ENCODE data around the gene VIPAS39.

VIPAS39 gene

DNA sequence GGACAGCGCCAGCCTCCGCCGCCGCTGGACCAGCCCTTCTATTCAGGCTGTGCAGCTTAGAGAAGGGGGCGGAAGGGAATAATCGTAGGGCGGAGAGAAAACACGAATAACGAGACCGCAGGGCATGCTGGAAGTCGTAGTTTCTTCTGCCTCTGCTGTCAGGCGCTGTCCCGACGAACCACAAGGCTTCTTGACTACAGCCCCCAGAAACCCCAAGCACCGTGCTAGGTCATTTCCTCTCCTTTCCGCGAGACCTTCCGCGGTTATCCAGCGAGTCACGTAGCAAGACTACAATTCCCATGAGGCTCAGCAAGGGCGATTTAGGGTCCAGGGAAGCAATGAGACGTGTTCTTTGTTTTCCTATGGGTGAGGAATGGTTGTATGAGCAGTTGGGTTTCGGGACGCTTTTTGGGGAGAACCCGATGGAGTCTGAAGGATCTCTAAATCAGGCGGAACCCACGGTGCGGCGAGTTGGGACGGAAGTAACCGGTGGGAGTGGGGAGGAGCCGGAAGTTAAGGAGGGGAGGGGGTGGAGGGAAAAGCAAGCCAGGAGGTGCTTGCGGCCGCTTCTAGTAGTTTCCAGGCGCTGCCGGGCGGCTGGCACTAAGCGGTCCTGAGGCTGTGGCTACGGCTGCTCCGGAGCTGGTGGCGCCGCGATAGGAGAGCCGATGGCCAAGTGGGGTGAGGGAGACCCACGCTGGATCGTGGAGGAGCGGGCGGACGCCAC is at the start of gene VIPAS39, which contains the start of gene AHSA1:
VIPAS39 (minus strand) TSS at position 80 of the 727 bp plus-strand sequence. CDS start 3,499 bp downstream, outside the sequence.
AHSA1 (plus strand) TSS at position 572 of the 727 bp plus-strand sequence; CDS start at position 669, 97 bp downstream.
- Histone ChIP-seq H3K9me3 (ENCODE audit: low read length) (no peaks in the 10 kb centered on the region), H3K36me3 (ENCODE audit: insufficient read depth, low read length) (peaks cover 39% of the 10 kb centered on the region), H3K4me1 (ENCODE audit: insufficient read depth, low read length) (peaks cover 31% of the 10 kb centered on the region), H3K27ac (ENCODE audit: low read depth, low read length) (peak within 1 kb of the TSS; percentile 97), H3K4me3 (ENCODE audit: low read depth in 1 of 2, low read length in 2 of 2) (peak within 1 kb of the TSS; percentile 92 to 100), H3K9ac (ENCODE audit: low read length) (peak within 1 kb of the TSS; percentile 98), H3K27me3 (ENCODE audit: control insufficient read depth in 1 of 2, insufficient read depth in 2 of 2, low read length in 2 of 2) (no peaks in the 10 kb centered on the region)

GRCh38 chr14:77505031-77505430 is 47.6 kb upstream of the VIPAS39 start:
- H3K27ac ChIP-seq (ENCODE audit: low read depth, low read length): no peak overlapping the region
- H3K4me3 ChIP-seq (ENCODE audit: low read depth in 1 of 2, low read length in 2 of 2): no peak overlapping the region
- no peaks in the 10 kb centered on the region for H3K9me3 ChIP-seq (ENCODE audit: low read length)
- H3K27me3 ChIP-seq (ENCODE audit: control insufficient read depth in 1 of 2, insufficient read depth in 2 of 2, low read length in 2 of 2): peaks cover 0 to under 1% of the 10 kb centered on the region in 2 donors
- H3K9ac ChIP-seq (ENCODE audit: low read length): no peak overlapping the region
- H3K36me3 ChIP-seq (ENCODE audit: insufficient read depth, low read length): peaks cover 5% of the 10 kb centered on the region
- no peaks in the 10 kb centered on the region for H3K4me1 ChIP-seq (ENCODE audit: insufficient read depth, low read length)

DNA sequence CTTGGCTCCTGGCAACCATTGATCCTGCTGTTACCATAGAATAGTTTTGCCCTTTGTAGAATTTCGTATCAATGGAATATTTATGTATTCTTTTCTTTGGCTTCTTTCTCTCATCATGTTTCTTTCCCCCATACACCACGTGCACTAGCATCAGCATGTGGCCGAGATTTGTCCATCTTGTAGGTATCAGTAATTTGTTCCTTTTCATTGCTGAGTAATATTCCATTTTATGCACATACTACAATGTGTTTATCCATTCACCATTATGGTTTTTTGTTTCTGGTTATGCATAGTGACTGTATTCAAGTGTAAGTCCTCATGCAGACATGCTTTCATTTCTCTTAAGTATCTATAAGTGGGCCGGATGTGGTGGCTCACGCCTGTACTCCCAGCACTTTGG is 45.7 kb upstream of the VIPAS39 start:
- Histone ChIP-seq H3K9me3 (ENCODE audit: low read length) (no peaks in the 10 kb centered on the region), H3K36me3 (ENCODE audit: insufficient read depth, low read length) (peaks cover 4% of the 10 kb centered on the region), H3K27ac (ENCODE audit: low read depth, low read length) (no peak overlapping the region), H3K27me3 (ENCODE audit: control insufficient read depth in 1 of 2, insufficient read depth in 2 of 2, low read length in 2 of 2) (peaks cover 2 to 18% of the 10 kb centered on the region in 2 donors), H3K9ac (ENCODE audit: low read length) (no peak overlapping the region), H3K4me3 (ENCODE audit: low read depth in 1 of 2, low read length in 2 of 2) (no peak overlapping the region), H3K4me1 (ENCODE audit: insufficient read depth, low read length) (peaks cover 2% of the 10 kb centered on the region)

DNA sequence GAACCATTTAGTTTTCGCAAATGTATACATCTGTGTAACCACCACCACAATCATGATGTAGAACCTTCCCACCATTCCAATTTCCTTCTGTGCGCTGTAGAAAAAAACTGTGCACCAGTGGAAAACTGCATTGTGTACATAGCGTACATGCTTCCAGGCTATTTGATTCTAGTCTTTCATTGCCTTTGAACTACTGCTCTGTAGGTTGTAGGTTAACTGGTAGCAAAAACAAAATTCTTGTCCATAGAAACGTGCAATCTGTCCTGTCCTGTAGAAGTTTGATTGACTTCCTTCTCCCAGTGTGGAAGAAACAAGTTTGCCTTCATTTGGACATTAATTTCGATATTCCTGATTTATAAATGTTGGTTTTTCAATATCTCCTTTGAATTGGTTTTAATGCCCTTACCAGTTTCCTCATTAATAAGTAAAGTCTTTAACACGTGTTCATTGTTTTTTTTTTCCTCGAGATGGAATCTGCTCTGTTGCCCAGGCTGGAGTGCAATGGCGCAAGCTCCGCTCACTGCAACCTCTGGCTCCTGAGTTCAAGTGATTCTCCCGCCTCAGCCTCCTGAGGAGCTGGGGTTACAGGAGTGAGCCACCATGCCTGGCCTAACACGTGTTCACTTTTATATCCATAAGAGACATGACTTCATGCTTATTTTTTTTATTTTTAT is 44.8 kb upstream of the VIPAS39 start:
- Histone ChIP-seq H3K27me3 (ENCODE audit: control insufficient read depth in 1 of 2, insufficient read depth in 2 of 2, low read length in 2 of 2) (peaks cover 6 to 22% of the 10 kb centered on the region in 2 donors), H3K27ac (ENCODE audit: low read depth, low read length) (no peak overlapping the region), H3K4me3 (ENCODE audit: low read depth in 1 of 2, low read length in 2 of 2) (no peak overlapping the region), H3K9me3 (ENCODE audit: low read length) (no peaks in the 10 kb centered on the region), H3K9ac (ENCODE audit: low read length) (no peak overlapping the region), H3K4me1 (ENCODE audit: insufficient read depth, low read length) (peaks cover 6% of the 10 kb centered on the region), H3K36me3 (ENCODE audit: insufficient read depth, low read length) (no peaks in the 10 kb centered on the region)

GRCh38 chr14:77498984-77499527 is 41.7 kb upstream of the VIPAS39 start:
- Histone ChIP-seq H3K4me3 (ENCODE audit: low read depth in 1 of 2, low read length in 2 of 2) (peak overlapping the region; percentile 14 to 57), H3K36me3 (ENCODE audit: insufficient read depth, low read length) (no peaks in the 10 kb centered on the region), H3K27me3 (ENCODE audit: control insufficient read depth in 1 of 2, insufficient read depth in 2 of 2, low read length in 2 of 2) (peaks cover 6 to 22% of the 10 kb centered on the region in 2 donors), H3K9ac (ENCODE audit: low read length) (no peak overlapping the region), H3K27ac (ENCODE audit: low read depth, low read length) (no peak overlapping the region), H3K4me1 (ENCODE audit: insufficient read depth, low read length) (peaks cover 6% of the 10 kb centered on the region), H3K9me3 (ENCODE audit: low read length) (no peaks in the 10 kb centered on the region)

DNA sequence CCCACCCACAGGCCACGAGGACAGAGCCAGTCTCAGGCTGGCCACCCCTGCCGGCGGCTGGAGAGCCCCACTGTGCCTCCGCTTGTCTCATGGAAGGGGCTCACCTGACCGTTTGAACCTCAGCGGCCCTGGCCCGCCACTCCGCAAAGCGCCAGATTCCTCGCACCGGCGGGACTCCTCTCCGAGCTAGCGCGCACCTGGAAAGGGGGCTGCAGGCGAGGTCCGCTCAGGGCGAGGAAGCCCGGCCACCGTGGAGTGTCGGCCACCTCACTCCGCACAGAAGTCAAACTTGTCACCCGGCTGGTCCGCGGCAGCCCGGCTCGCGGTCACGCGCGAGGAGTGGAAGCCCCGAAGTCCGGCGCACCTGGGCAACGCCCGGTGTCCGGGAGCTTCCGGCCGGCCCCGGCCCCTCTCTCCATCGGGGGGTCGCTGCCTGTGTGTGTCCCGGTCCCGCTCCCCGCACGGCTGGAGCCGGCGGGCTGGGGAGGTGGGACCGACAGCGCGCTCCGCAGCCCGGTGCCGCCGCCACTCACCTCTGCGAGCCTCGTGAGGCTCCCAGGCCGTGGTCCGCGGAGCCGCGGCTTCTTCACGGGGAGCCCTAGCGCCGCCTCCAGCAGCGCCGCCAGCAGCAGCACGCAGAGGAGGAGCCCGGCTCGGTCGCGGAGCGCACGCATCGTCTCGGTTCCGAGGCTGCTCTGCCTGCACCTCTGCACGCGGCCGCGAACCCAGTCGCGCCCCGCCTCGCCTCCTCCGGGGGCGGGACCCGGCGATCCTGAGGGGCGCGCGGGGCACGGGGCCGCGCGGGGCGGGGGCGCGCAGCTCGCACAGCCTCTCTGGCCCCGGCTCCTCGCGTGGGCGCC is 40.9 kb upstream of the VIPAS39 start, which contains the start of gene ISM2:
ISM2 (minus strand) TSS at position 697 of the 860 bp plus-strand sequence; CDS start at position 674, 23 bp downstream.
- H3K9me3 ChIP-seq (ENCODE audit: low read length): no peaks in the 10 kb centered on the region
- H3K36me3 ChIP-seq (ENCODE audit: insufficient read depth, low read length): no peaks in the 10 kb centered on the region
- H3K4me3 ChIP-seq (ENCODE audit: low read depth in 1 of 2, low read length in 2 of 2): peak within 1 kb of the TSS; percentile 14 to 57
- no peak within 1 kb of the TSS for H3K27ac ChIP-seq (ENCODE audit: low read depth, low read length)
- peaks cover 6 to 22% of the 10 kb centered on the region in 2 donors for H3K27me3 ChIP-seq (ENCODE audit: control insufficient read depth in 1 of 2, insufficient read depth in 2 of 2, low read length in 2 of 2)
- H3K4me1 ChIP-seq (ENCODE audit: insufficient read depth, low read length): peaks cover 6% of the 10 kb centered on the region
- no peak within 1 kb of the TSS for H3K9ac ChIP-seq (ENCODE audit: low read length)

- Histone ChIP-seq H3K9me3 (ENCODE audit: low read length) (no peaks in the 10 kb centered on the region), H3K9ac (ENCODE audit: low read length) (no peak overlapping the region), H3K4me3 (ENCODE audit: low read depth in 1 of 2, low read length in 2 of 2) (no peak overlapping the region), H3K27me3 (ENCODE audit: control insufficient read depth in 1 of 2, insufficient read depth in 2 of 2, low read length in 2 of 2) (peaks cover 6 to 22% of the 10 kb centered on the region in 2 donors), H3K27ac (ENCODE audit: low read depth, low read length) (no peak overlapping the region), H3K36me3 (ENCODE audit: insufficient read depth, low read length) (no peaks in the 10 kb centered on the region), H3K4me1 (ENCODE audit: insufficient read depth, low read length) (peaks cover 6% of the 10 kb centered on the region)
Observed at GRCh38 chr14:77495334-77495733, 37.9 kb upstream of the VIPAS39 start.

DNA sequence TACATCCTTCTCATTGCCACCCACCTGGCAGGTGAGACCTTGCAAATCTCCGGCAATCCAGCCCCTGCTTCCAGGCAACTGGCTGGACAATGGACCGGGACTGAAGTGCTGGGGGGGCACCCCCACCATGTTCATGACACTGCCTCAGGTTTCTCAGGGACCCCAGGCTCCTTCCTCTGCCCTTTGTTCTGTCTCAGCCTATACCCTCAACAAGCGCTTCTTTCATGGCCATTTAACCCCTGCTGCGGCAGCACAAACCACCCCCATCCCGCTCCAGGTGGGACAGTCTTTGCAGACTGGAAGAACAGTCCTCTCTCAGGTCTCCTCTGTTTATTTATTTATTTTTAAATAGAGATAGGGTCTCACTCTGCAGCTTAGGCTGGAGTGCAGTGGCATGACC is 33.7 kb upstream of the VIPAS39 start:
- no peak overlapping the region for H3K9ac ChIP-seq (ENCODE audit: low read length)
- H3K27me3 ChIP-seq (ENCODE audit: control insufficient read depth in 1 of 2, insufficient read depth in 2 of 2, low read length in 2 of 2): no peaks in the 10 kb centered on the region
- no peaks in the 10 kb centered on the region for H3K36me3 ChIP-seq (ENCODE audit: insufficient read depth, low read length)
- no peaks in the 10 kb centered on the region for H3K9me3 ChIP-seq (ENCODE audit: low read length)
- H3K27ac ChIP-seq (ENCODE audit: low read depth, low read length): no peak overlapping the region
- H3K4me3 ChIP-seq (ENCODE audit: low read depth in 1 of 2, low read length in 2 of 2): no peak overlapping the region
- no peaks in the 10 kb centered on the region for H3K4me1 ChIP-seq (ENCODE audit: insufficient read depth, low read length)

DNA sequence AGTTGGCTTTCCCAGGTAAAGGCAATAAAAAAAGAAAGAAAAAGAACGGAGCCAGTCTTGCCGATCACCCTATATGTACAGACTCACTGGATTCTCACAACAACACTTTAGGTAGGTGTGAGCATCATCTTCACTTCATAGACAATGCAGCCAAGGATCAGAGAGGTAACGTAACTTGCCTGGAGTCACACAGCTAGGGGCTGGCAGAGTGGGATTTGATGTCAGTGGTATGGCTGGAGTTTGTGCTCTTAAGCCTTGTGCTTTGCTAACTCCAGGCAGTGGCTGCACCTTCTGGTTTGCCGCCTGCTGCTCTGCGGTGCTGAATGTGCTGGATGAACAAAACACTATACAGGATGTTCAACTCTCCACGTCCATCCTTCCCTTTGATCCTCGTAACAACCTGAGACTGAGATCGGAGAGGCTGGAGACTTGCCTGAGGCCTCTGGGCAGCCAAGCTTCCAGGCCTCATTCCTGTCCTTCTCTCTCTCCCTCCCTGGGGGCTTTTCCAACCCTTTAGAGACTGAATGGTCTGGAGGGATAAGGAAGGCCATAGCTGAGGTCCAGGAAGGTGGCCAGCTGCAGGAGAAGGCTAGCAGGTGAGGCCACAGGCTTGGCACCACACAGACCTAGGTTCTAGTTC is 33.1 kb upstream of the VIPAS39 start:
- Histone ChIP-seq H3K4me1 (ENCODE audit: insufficient read depth, low read length) (no peaks in the 10 kb centered on the region), H3K9me3 (ENCODE audit: low read length) (no peaks in the 10 kb centered on the region), H3K36me3 (ENCODE audit: insufficient read depth, low read length) (no peaks in the 10 kb centered on the region), H3K27ac (ENCODE audit: low read depth, low read length) (no peak overlapping the region), H3K4me3 (ENCODE audit: low read depth in 1 of 2, low read length in 2 of 2) (no peak overlapping the region), H3K9ac (ENCODE audit: low read length) (no peak overlapping the region), H3K27me3 (ENCODE audit: control insufficient read depth in 1 of 2, insufficient read depth in 2 of 2, low read length in 2 of 2) (no peaks in the 10 kb centered on the region)

GRCh38 chr14:77489041-77489440 is 31.6 kb upstream of the VIPAS39 start:
- Histone ChIP-seq H3K4me3 (ENCODE audit: low read depth in 1 of 2, low read length in 2 of 2) (no peak overlapping the region), H3K4me1 (ENCODE audit: insufficient read depth, low read length) (no peaks in the 10 kb centered on the region), H3K27ac (ENCODE audit: low read depth, low read length) (no peak overlapping the region), H3K36me3 (ENCODE audit: insufficient read depth, low read length) (no peaks in the 10 kb centered on the region), H3K9me3 (ENCODE audit: low read length) (no peaks in the 10 kb centered on the region), H3K9ac (ENCODE audit: low read length) (no peak overlapping the region), H3K27me3 (ENCODE audit: control insufficient read depth in 1 of 2, insufficient read depth in 2 of 2, low read length in 2 of 2) (no peaks in the 10 kb centered on the region)

Data from muscle layer of colon (tissue), 2 donors.